IMR-90 (cell line): ENCODE measurements around the gene IL20RA. TPM values are rescaled to one million over a fixed set of nuclear protein-coding genes. Genes with fewer than 3 reads are reported as not detected.

ENCODE experiments used
- ATAC-seq: fragments of 200-7000 bp; cut with Tn5 transposase; 2 replicates; pipeline ENCODE4 v1.9.1; 2020; ENCODE audit warnings: low read depth, mild to moderate bottlenecking, moderate library complexity
- BruUV-seq: library from RNA; stranded (reverse); fragments of 400-500 nt; replicated peaks from 2 replicates; lab custom pipeline; 2021; lab: Mats Ljungman, UMichigan
- CTCF ChIA-PET: fragments of 300-600 bp; formaldehyde crosslinking; extraction: SDS; loops from one replicate; lab custom pipeline; 2021; ENCODE audit warnings: antibody characterized with exemption; lab: Yijun Ruan, JAX
- POLR2A ChIA-PET: fragments of 300-600 bp; sonication (Branson Sonifier 250); formaldehyde crosslinking; loops from one replicate; lab custom pipeline; 2022; ENCODE audit warnings: antibody characterized with exemption; ENCODE audit not compliant: unreplicated experiment; lab: Charles Lee
- DNase-seq: peaks from one replicate; pipeline ENCODE4 v3.0.0; 2013
- H2AFZ ChIP-seq: replicated peaks from 2 replicates; pipeline ENCODE3; 2013; ENCODE audit warnings: low read length, mild to moderate bottlenecking; ENCODE audit not compliant: poor library complexity
- H2AK5ac ChIP-seq: 2 replicates; pipeline ENCODE4 v1.6.1; 2013; ENCODE audit warnings: low read depth, low read length, inconsistent platforms
- H2AK9ac ChIP-seq: replicated peaks from 2 replicates; pipeline ENCODE3; 2013; ENCODE audit warnings: mild to moderate bottlenecking, low read depth, low read length, moderate library complexity; ENCODE audit not compliant: poor library complexity
- H2BK120ac ChIP-seq: 2 replicates; pipeline ENCODE4 v1.6.1; 2013; ENCODE audit warnings: low read depth, low read length, inconsistent platforms
- H2BK15ac ChIP-seq: 3 replicates; pipeline ENCODE4 v1.6.1; 2013; ENCODE audit warnings: low read depth, low read length, inconsistent platforms
- H2BK20ac ChIP-seq: 2 replicates; pipeline ENCODE4 v1.6.1; 2013; ENCODE audit warnings: low read depth, mild to moderate bottlenecking, inconsistent platforms, low read length, moderate library complexity
- H2BK5ac ChIP-seq: 2 replicates; pipeline ENCODE4 v1.6.1; 2013; ENCODE audit warnings: mild to moderate bottlenecking, low read depth, low read length, inconsistent platforms; ENCODE audit not compliant: poor library complexity, severe bottlenecking
- H3K14ac ChIP-seq: replicated peaks from 2 replicates; pipeline ENCODE4 v1.6.1; 2013; ENCODE audit warnings: low read depth, low read length, inconsistent platforms
- H3K18ac ChIP-seq: 2 replicates; pipeline ENCODE4 v1.6.1; 2013; ENCODE audit warnings: low read depth, low read length, control low read depth
- H3K23ac ChIP-seq: 2 replicates; pipeline ENCODE4 v1.6.1; 2013; ENCODE audit warnings: low read depth, low read length, inconsistent platforms
- H3K27ac ChIP-seq: 2 replicates; pipeline ENCODE4 v1.5.1; 2013; ENCODE audit warnings: mild to moderate bottlenecking, control low read depth, low read length; ENCODE audit not compliant: insufficient read depth
- H3K27me3 ChIP-seq: 2 replicates; pipeline ENCODE4 v1.6.1; 2013; ENCODE audit warnings: low read length; ENCODE audit not compliant: control insufficient read depth, insufficient read depth
- H3K36me3 ChIP-seq: 2 replicates; pipeline ENCODE4 v1.6.1; 2013; ENCODE audit warnings: low read length, mixed read lengths; ENCODE audit not compliant: control insufficient read depth, insufficient read depth
- H3K4ac ChIP-seq: 2 replicates; pipeline ENCODE4 v1.6.1; 2013; ENCODE audit warnings: low read depth, low read length, inconsistent platforms
- H3K4me1 ChIP-seq: 2 replicates; pipeline ENCODE4 v1.6.1; 2013; ENCODE audit warnings: low read length, mixed read lengths; ENCODE audit not compliant: control insufficient read depth, insufficient read depth
- H3K4me2 ChIP-seq: 2 replicates; pipeline ENCODE4 v1.6.1; 2013; ENCODE audit warnings: low read depth, mild to moderate bottlenecking, control low read depth, low read length, moderate library complexity
- H3K4me3 ChIP-seq: 2 replicates; pipeline ENCODE4 v1.5.1; 2013; ENCODE audit warnings: low read depth, mild to moderate bottlenecking, control low read depth, low read length, moderate library complexity; ENCODE audit not compliant: insufficient read depth
- H3K56ac ChIP-seq: 2 replicates; pipeline ENCODE4 v1.6.1; 2013; ENCODE audit warnings: low read length, inconsistent platforms; ENCODE audit not compliant: insufficient read depth; ENCODE audit errors: extremely low read depth
- H3K79me1 ChIP-seq, 2 experiments: 2 replicates each; pipeline ENCODE4 v1.6.1; 2013; ENCODE audit warnings: low read length in 2 of 2, inconsistent platforms in 1 of 2, low read depth in 1 of 2
- H3K9ac ChIP-seq: 2 replicates; pipeline ENCODE4 v1.6.1; 2013; ENCODE audit warnings: low read depth, low read length, control low read depth
- H3K9me1 ChIP-seq: 2 replicates; pipeline ENCODE4 v1.6.1; 2013; ENCODE audit warnings: low read length, inconsistent platforms; ENCODE audit not compliant: insufficient read depth
- H3K9me3 ChIP-seq: 2 replicates; pipeline ENCODE4 v1.6.1; 2013; ENCODE audit warnings: low read length; ENCODE audit not compliant: control insufficient read depth, insufficient read depth
- H4K20me1 ChIP-seq: 2 replicates; pipeline ENCODE4 v1.6.1; 2013; ENCODE audit warnings: low read length, inconsistent platforms; ENCODE audit not compliant: insufficient read depth
- H4K5ac ChIP-seq: 2 replicates; pipeline ENCODE4 v1.6.1; 2013; ENCODE audit warnings: mild to moderate bottlenecking, low read depth, low read length, control low read depth
- H4K8ac ChIP-seq, 2 experiments: 2 replicates each; pipeline ENCODE4 v1.6.1; 2013; ENCODE audit warnings: low read depth in 2 of 2, low read length in 2 of 2, control low read depth in 1 of 2, inconsistent platforms in 1 of 2
- H4K91ac ChIP-seq: 2 replicates; pipeline ENCODE4 v1.6.1; 2013; ENCODE audit warnings: low read depth, low read length, inconsistent platforms; ENCODE audit not compliant: insufficient read depth
- CTCF ChIP-seq: conservative IDR thresholded peaks from 2 replicates; pipeline ENCODE4 v1.5.1; 2012; ENCODE audit warnings: mild to moderate bottlenecking, low read depth, low read length, improper control_type of control experiment
- SMC3 ChIP-seq: fragments of 150-350 bp; IDR thresholded peaks from 2 replicates; pipeline ENCODE4 v1.6.1; 2016; ENCODE audit warnings: low read depth, mild to moderate bottlenecking, antibody characterized with exemption, low read length, moderate library complexity
- USF2 ChIP-seq: fragments of 150-350 bp; IDR thresholded peaks from 2 replicates; pipeline ENCODE4 v1.6.1; 2017; ENCODE audit warnings: mild to moderate bottlenecking, antibody characterized with exemption, low read length, low read depth
- WGBS, 2 experiments: methylation state at CpG; one replicate each; pipeline versions ENCODE4 v1.1.5 to v1.1.7; 2013; ENCODE audit warnings: missing lambda C conversion rate in 2 of 2; ENCODE audit not compliant: insufficient read length in 1 of 2; ENCODE audit errors: extremely low coverage in 2 of 2; 5-methylcytosine and 5-hydroxymethylcytosine counted together
- dilution Hi-C: fragments of 300-500 bp; cut with HindIII; formaldehyde crosslinking; loops from one replicate; pipeline ENCODE4 v1.14.3; 2018; ENCODE audit warnings: low sequenced_read_pairs; ENCODE audit not compliant: unreplicated experiment
- in situ Hi-C: fragments of 300-500 bp; cut with MboI; formaldehyde crosslinking; loops from 3 replicates; pipeline ENCODE4 v1.14.3; 2019; ENCODE audit warnings: low sequenced_read_pairs, inconsistent platforms, mixed read lengths
- intact Hi-C: fragments of 100-400 bp; cut with micrococcal nuclease; formaldehyde crosslinking; loops from 2 replicates; pipeline ENCODE4 v1.10.0; 2022
- polyA plus RNA-seq, 3 experiments: library from polyadenylated mRNA; depleted of rRNA; stranded (reverse); fragments of >200 nt; gene quantifications; 2 replicates each; pipeline ENCODE4 v1.2.3, GENCODE V29; 2012; ENCODE audit warnings: low replicate concordance in 1 of 3
- total RNA-seq: library from RNA; depleted of rRNA; stranded (reverse); fragments of >200 nt; gene quantifications from 2 replicates; pipeline ENCODE4 v1.2.3, GENCODE V29; 2012

Gene IL20RA
- total and polyA plus RNA-seq, 2 of the 4 experiments (the other 2 are of a cell fraction) = 0.02 TPM; not detected in 1

GRCh38 chr6:137019476-137020272, 25.1 kb downstream of the IL20RA start:
- no peak overlapping the region for H3K18ac ChIP-seq
- POLR2A ChIA-PET = no interaction called here

More at GRCh38 chr6:137019476-137020272, 25.1 kb downstream of the IL20RA start:
- no peak overlapping the region for H2BK120ac ChIP-seq
- ATAC-seq (no peak), DNase-seq (no peak)
- H2AK5ac ChIP-seq = no peak overlapping the region
- H3K27me3 ChIP-seq = peaks cover 5% of the 10 kb centered on the region
- no peak overlapping the region for H3K23ac ChIP-seq
- no peak overlapping the region for H4K91ac ChIP-seq
- H2AK9ac ChIP-seq = no peak overlapping the region
- H4K20me1 ChIP-seq = no peaks in the 10 kb centered on the region
- no peaks in the 10 kb centered on the region; the same call in 1 of the 2 replicates for H3K4me1 ChIP-seq
- dilution Hi-C loops = no loop called here
- H3K79me1 ChIP-seq = no peaks in the 10 kb centered on the region
- H3K56ac ChIP-seq = no peak overlapping the region
- H4K8ac ChIP-seq = no peak overlapping the region
- no peak overlapping the region for H2BK15ac ChIP-seq
- in situ Hi-C loops = loop anchor here (10.0 kb wide), 1 partner anchor 175 kb away; no protein-coding TSS in a partner anchor
- intact Hi-C loops = no loop called here
- no peak overlapping the region for H3K9ac ChIP-seq
- TF ChIP-seq CTCF = no peak
- TF ChIP-seq SMC3 = no peak
- no peak for TF ChIP-seq USF2
- no peak overlapping the region for H2BK20ac ChIP-seq
- H3K4me3 ChIP-seq = no peak overlapping the region
- no TSS peak for BruUV-seq
- no CpG with 5 or more reads among the region's 4 CpGs for WGBS, 2 experiments
- H3K4ac ChIP-seq = no peak overlapping the region
- CTCF ChIA-PET = no interaction called here
- no peak overlapping the region for H2BK5ac ChIP-seq
- no peak overlapping the region for H3K4me2 ChIP-seq
- H4K5ac ChIP-seq = no peak overlapping the region
- no peaks in the 10 kb centered on the region for H3K9me1 ChIP-seq
- H2AFZ ChIP-seq = no peak overlapping the region
- no peaks in the 10 kb centered on the region for H3K36me3 ChIP-seq
- no peak overlapping the region for H3K27ac ChIP-seq
- H3K14ac ChIP-seq = no peak overlapping the region
- no peaks in the 10 kb centered on the region for H3K9me3 ChIP-seq
